ENCODE results near the gene LGMN. TPM values are rescaled to one million over a fixed set of nuclear protein-coding genes. Genes with fewer than 3 reads are reported as not detected.
A peak's percentile ranks its signal among the peaks of the same experiment; 100 is the strongest.

The LGMN gene
- polyA plus RNA-seq, 3 donors, result 1.7 to 3.3 (median 2.9) TPM

GRCh38 chr14:92759679-92760523 lies 11.5 kb upstream of the LGMN start:
- H3K4me3 ChIP-seq (replicated peaks in 1 of 3; ENCODE audit: low read depth in 2 of 3, low read length in 3 of 3), result no peak overlapping the region
- H3K27ac Mint-ChIP-seq, result peak overlapping the region in 2 of 7 donors; percentile 1 to 24
- H3K79me2 ChIP-seq (ENCODE audit: insufficient read depth, low read length), result no peaks in the 10 kb centered on the region
- H3K27me3 Mint-ChIP-seq (ENCODE audit: low read depth in 3 of 3), result peaks cover 0 to 8% (median 1%) of the 10 kb centered on the region in 3 donors
- no peak for TF ChIP-seq CTCF (IDR thresholded peaks at IDR 0.05)
- H3K9me3 Mint-ChIP-seq, result peaks cover 6 to 22% (median 19%) of the 10 kb centered on the region in 7 donors
- no peaks in the 10 kb centered on the region for H3K27me3 ChIP-seq (ENCODE audit: control insufficient read depth in 2 of 2, insufficient read depth in 2 of 2, low read length in 2 of 2)
- no peaks in the 10 kb centered on the region for H3K36me3 ChIP-seq (replicated peaks in 1 of 2; ENCODE audit: control insufficient read depth in 1 of 2, insufficient read depth in 2 of 2, low read length in 2 of 2)
- no peak overlapping the region for H3K27ac ChIP-seq (ENCODE audit: low read depth in 1 of 2, low read length in 2 of 2)
- no peak overlapping the region for H3K4me3 Mint-ChIP-seq
- H3K9ac ChIP-seq (ENCODE audit: insufficient read depth, low read length, poor library complexity, severe bottlenecking), result no peak overlapping the region
- H3K36me3 Mint-ChIP-seq, result peaks cover 3 to 4% of the 10 kb centered on the region in 2 donors
- DNase-seq, result no peak
- intact Hi-C loops (cut with micrococcal nuclease), result no loop called here
- WGBS (ENCODE audit: insufficient coverage), result 90% methylated on average over 12 of the region's 12 CpGs
- H3K4me1 Mint-ChIP-seq, result peaks cover 9% of the 10 kb centered on the region
- peaks cover 7 to 10% of the 10 kb centered on the region in 2 donors for H3K4me1 ChIP-seq (ENCODE audit: control insufficient read depth in 1 of 2, insufficient read depth in 2 of 2, low read length in 2 of 2)
- no peak overlapping the region for H2AFZ ChIP-seq (ENCODE audit: insufficient read depth, low read depth, low read length, poor library complexity, severe bottlenecking)
- H3K9me3 ChIP-seq (replicated peaks in 1 of 2; ENCODE audit: control insufficient read depth in 1 of 2, insufficient read depth in 1 of 2, low read length in 2 of 2), result peaks cover 0 to 8% of the 10 kb centered on the region in 2 donors
- H3K4me2 ChIP-seq (replicated peaks; ENCODE audit: extremely low read depth, low read length, poor library complexity, severe bottlenecking), result no peak overlapping the region
- H4K20me1 ChIP-seq (ENCODE audit: insufficient read depth, low read length), result no peaks in the 10 kb centered on the region

- Histone ChIP-seq H4K20me1 (ENCODE audit: insufficient read depth, low read length) (no peaks in the 10 kb centered on the region), H3K27ac (ENCODE audit: low read depth in 1 of 2, low read length in 2 of 2) (no peak overlapping the region), H3K36me3 (replicated peaks in 1 of 2; ENCODE audit: control insufficient read depth in 1 of 2, insufficient read depth in 2 of 2, low read length in 2 of 2) (no peaks in the 10 kb centered on the region), H3K9me3 (replicated peaks in 1 of 2; ENCODE audit: control insufficient read depth in 1 of 2, insufficient read depth in 1 of 2, low read length in 2 of 2) (peaks cover 0 to 9% of the 10 kb centered on the region in 2 donors), H3K4me3 (replicated peaks in 1 of 3; ENCODE audit: low read depth in 2 of 3, low read length in 3 of 3) (no peak overlapping the region), H3K27me3 (ENCODE audit: control insufficient read depth in 2 of 2, insufficient read depth in 2 of 2, low read length in 2 of 2) (no peaks in the 10 kb centered on the region), H3K4me2 (replicated peaks; ENCODE audit: extremely low read depth, low read length, poor library complexity, severe bottlenecking) (no peak overlapping the region), H3K9ac (ENCODE audit: insufficient read depth, low read length, poor library complexity, severe bottlenecking) (no peak overlapping the region), H3K79me2 (ENCODE audit: insufficient read depth, low read length) (no peaks in the 10 kb centered on the region), H2AFZ (ENCODE audit: insufficient read depth, low read depth, low read length, poor library complexity, severe bottlenecking) (no peak overlapping the region), H3K4me1 (ENCODE audit: control insufficient read depth in 1 of 2, insufficient read depth in 2 of 2, low read length in 2 of 2) (peaks cover under 1 to 5% of the 10 kb centered on the region in 2 donors)
- peak in 2 of 3 donors; percentile 31 to 37 for DNase-seq
- Mint-ChIP-seq H3K27me3 (ENCODE audit: low read depth in 3 of 3) (peaks cover 0 to 8% (median 1%) of the 10 kb centered on the region in 3 donors), H3K36me3 (peaks cover 3 to 5% of the 10 kb centered on the region in 2 donors), H3K27ac (no peak overlapping the region), H3K9me3 (peaks cover 6 to 24% (median 20%) of the 10 kb centered on the region in 7 donors), H3K4me1 (peaks cover 5% of the 10 kb centered on the region), H3K4me3 (no peak overlapping the region)
- intact Hi-C loops (cut with micrococcal nuclease), result no loop called here
- 50% methylated on average over 2 of the region's 4 CpGs for WGBS (ENCODE audit: insufficient coverage)
- no peak for TF ChIP-seq CTCF (IDR thresholded peaks at IDR 0.05)
These were observed 10.9 kb upstream of the LGMN start for GRCh38 chr14:92759300-92759678.
